Memory B cell (primary cell): ENCODE results near the gene GDI1.
A peak's percentile ranks its signal among the peaks of the same experiment; 100 is the strongest.

Source experiments
- ATAC-seq: fragments of 150-1000 bp; cut with Tn5 transposase; 2 replicates; pipeline ENCODE4 v1.10.0; 2021; ENCODE audit warnings: low read depth, mild to moderate bottlenecking, moderate library complexity
- DNase-seq, 2 donors: peaks; one replicate each; pipeline ENCODE4 v3.0.0; 2022; ENCODE audit warnings: low spot score in 2 of 2
- H3K27ac Mint-ChIP-seq: one replicate; pipeline ENCODE4 v1.8.0; 2022; ENCODE audit warnings: mild to moderate bottlenecking, moderate library complexity, mixed read lengths
- H3K27me3 Mint-ChIP-seq: one replicate; pipeline ENCODE4 v1.8.0; 2022; ENCODE audit warnings: mixed read lengths
- H3K36me3 Mint-ChIP-seq: one replicate; pipeline ENCODE4 v1.8.0; 2022; ENCODE audit warnings: mild to moderate bottlenecking, mixed read lengths
- H3K4me1 Mint-ChIP-seq: one replicate; pipeline ENCODE4 v1.8.0; 2022; ENCODE audit warnings: mixed read lengths
- H3K4me3 Mint-ChIP-seq: one replicate; pipeline ENCODE4 v1.8.0; 2022; ENCODE audit warnings: mild to moderate bottlenecking, moderate library complexity, mixed read lengths
- H3K9me3 Mint-ChIP-seq: one replicate; pipeline ENCODE4 v1.8.0; 2022; ENCODE audit warnings: mixed read lengths

Gene GDI1

GRCh38 chrX:154484255-154485149, 47.5 kb downstream of the GDI1 start:
- ATAC-seq (no peak), DNase-seq (no peak)
- peaks cover 4% of the 10 kb centered on the region for H3K36me3 Mint-ChIP-seq

GRCh38 chrX:154485150-154486051, 48.4 kb downstream of the GDI1 start:
- Mint-ChIP-seq H3K36me3 (peaks cover 4% of the 10 kb centered on the region), H3K4me3 (peak overlapping the region; percentile 72), H3K27me3 (no peaks in the 10 kb centered on the region), H3K9me3 (no peaks in the 10 kb centered on the region), H3K27ac (no peak overlapping the region), H3K4me1 (peaks cover 13% of the 10 kb centered on the region)
- DNase-seq (no peak), ATAC-seq (no peak)

More at GRCh38 chrX:154484255-154485149, 47.5 kb downstream of the GDI1 start:
- no peak overlapping the region for H3K4me3 Mint-ChIP-seq
- no peaks in the 10 kb centered on the region for H3K9me3 Mint-ChIP-seq
- peaks cover 11% of the 10 kb centered on the region for H3K4me1 Mint-ChIP-seq
- no peak overlapping the region for H3K27ac Mint-ChIP-seq
- H3K27me3 Mint-ChIP-seq: no peaks in the 10 kb centered on the region

GRCh38 chrX:154486052-154486395, 49.1 kb downstream of the GDI1 start:
- ATAC-seq (peak; percentile 6), DNase-seq (peak in 1 of 2 donors; percentile 34)
- Mint-ChIP-seq H3K4me3 (peak overlapping the region; percentile 14), H3K9me3 (no peaks in the 10 kb centered on the region), H3K27me3 (no peaks in the 10 kb centered on the region), H3K36me3 (peaks cover 4% of the 10 kb centered on the region), H3K27ac (no peak overlapping the region), H3K4me1 (peaks cover 13% of the 10 kb centered on the region)

- peaks cover 16% of the 10 kb centered on the region for H3K4me1 Mint-ChIP-seq
- DNase-seq: peak; percentile 34 to 56
- ATAC-seq: peak; percentile 37
- no peaks in the 10 kb centered on the region for H3K27me3 Mint-ChIP-seq
- peaks cover 4% of the 10 kb centered on the region for H3K36me3 Mint-ChIP-seq
- no peaks in the 10 kb centered on the region for H3K9me3 Mint-ChIP-seq
- peak within 1 kb of the TSS; percentile 67 for H3K27ac Mint-ChIP-seq
- H3K4me3 Mint-ChIP-seq: peak within 1 kb of the TSS; percentile 77
These were observed 49.6 kb downstream of the GDI1 start, which contains the start of gene UBL4A for GRCh38 chrX:154486396-154487207. Gene UBL4A (minus strand): TSS chrX:154486615. CDS start chrX:154486584, 31 bp downstream.

GRCh38 chrX:154487518-154488290, 50.8 kb downstream of the GDI1 start:
- no peak overlapping the region for H3K27ac Mint-ChIP-seq
- ATAC-seq (no peak), DNase-seq (no peak)
- no peaks in the 10 kb centered on the region for H3K27me3 Mint-ChIP-seq
- H3K36me3 Mint-ChIP-seq: peaks cover 4% of the 10 kb centered on the region
- no peaks in the 10 kb centered on the region for H3K9me3 Mint-ChIP-seq
- H3K4me3 Mint-ChIP-seq: peak overlapping the region; percentile 29
- H3K4me1 Mint-ChIP-seq: peaks cover 10% of the 10 kb centered on the region

- H3K4me3 Mint-ChIP-seq: peak overlapping the region; percentile 29
- no peak overlapping the region for H3K27ac Mint-ChIP-seq
- H3K27me3 Mint-ChIP-seq: no peaks in the 10 kb centered on the region
- no peak for ATAC-seq
- H3K9me3 Mint-ChIP-seq: no peaks in the 10 kb centered on the region
- H3K4me1 Mint-ChIP-seq: peaks cover 8% of the 10 kb centered on the region
- peaks cover 4% of the 10 kb centered on the region for H3K36me3 Mint-ChIP-seq
- no peak for DNase-seq
These were observed 51.6 kb downstream of the GDI1 start for GRCh38 chrX:154488336-154489075.

GRCh38 chrX:154489182-154489581, 52.2 kb downstream of the GDI1 start:
- Mint-ChIP-seq H3K27me3 (no peaks in the 10 kb centered on the region), H3K36me3 (peaks cover 4% of the 10 kb centered on the region), H3K4me3 (peak overlapping the region; percentile 90), H3K27ac (no peak overlapping the region), H3K9me3 (no peaks in the 10 kb centered on the region), H3K4me1 (peaks cover 8% of the 10 kb centered on the region)
- DNase-seq: no peak
- no peak for ATAC-seq

GRCh38 chrX:154490021-154490413, 53.1 kb downstream of the GDI1 start:
- Mint-ChIP-seq H3K4me1 (peaks cover 8% of the 10 kb centered on the region), H3K36me3 (peaks cover 4% of the 10 kb centered on the region), H3K4me3 (peak overlapping the region; percentile 90), H3K27ac (peak overlapping the region; percentile 91), H3K9me3 (no peaks in the 10 kb centered on the region), H3K27me3 (no peaks in the 10 kb centered on the region)
- DNase-seq (no peak), ATAC-seq (no peak)

GRCh38 chrX:154490414-154491083, 53.6 kb downstream of the GDI1 start, which contains the start of gene SLC10A3:
Gene SLC10A3 (minus strand): TSS chrX:154490629. CDS start chrX:154488940, 1,689 bp downstream.
- H3K4me3 Mint-ChIP-seq: peak within 1 kb of the TSS; percentile 90
- peaks cover 8% of the 10 kb centered on the region for H3K4me1 Mint-ChIP-seq
- no peaks in the 10 kb centered on the region for H3K27me3 Mint-ChIP-seq
- DNase-seq: peak; percentile 64 to 76
- peak; percentile 83 for ATAC-seq
- peak within 1 kb of the TSS; percentile 91 for H3K27ac Mint-ChIP-seq
- H3K9me3 Mint-ChIP-seq: no peaks in the 10 kb centered on the region
- H3K36me3 Mint-ChIP-seq: peaks cover 4% of the 10 kb centered on the region
